ENCODE data around the gene BRME1.

BRME1 gene

DNA sequence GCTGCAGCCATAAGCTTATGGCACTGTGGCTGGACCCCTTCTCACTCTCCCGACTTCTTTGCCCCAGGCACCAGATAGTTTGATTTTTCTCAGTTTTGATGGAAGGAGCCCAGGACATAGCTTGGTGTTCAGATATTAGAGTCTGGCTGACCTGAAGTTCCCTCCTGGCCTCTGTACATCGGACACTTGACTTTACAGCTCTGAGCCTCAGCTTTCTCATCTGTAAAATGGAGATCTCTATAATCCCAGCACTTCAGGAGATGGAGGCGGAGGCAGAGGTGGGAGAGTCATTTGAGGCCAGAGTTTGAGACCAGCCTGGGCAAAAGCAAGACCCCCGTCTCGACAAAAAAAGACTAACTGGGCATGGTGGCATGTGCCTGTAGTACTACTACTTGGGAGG lies 993 bp upstream of the BRME1 start:
- Histone ChIP-seq H2AFZ (ENCODE audit: low read depth, low read length) (peak overlapping the region; percentile 91), H4K20me1 (ENCODE audit: insufficient read depth, low read length) (no peaks in the 10 kb centered on the region), H3K27ac (ENCODE audit: low read length) (peak overlapping the region; percentile 81), H3K36me3 (ENCODE audit: insufficient read depth, low read length) (peaks cover 20% of the 10 kb centered on the region), H3K4me1 (ENCODE audit: insufficient read depth, low read length) (peaks cover 58% of the 10 kb centered on the region), H3K4me3 (ENCODE audit: low read depth in 1 of 2, low read length in 2 of 2) (peak overlapping the region; percentile 91 to 92), H3K79me2 (ENCODE audit: insufficient read depth, low read length) (peaks cover 30% of the 10 kb centered on the region), H3K9me3 (ENCODE audit: insufficient read depth, low read length, severe bottlenecking) (no peaks in the 10 kb centered on the region), H3K4me2 (ENCODE audit: insufficient read depth, low read length) (peak overlapping the region; percentile 91), H3K27me3 (ENCODE audit: insufficient read depth, low read length, poor library complexity) (no peaks in the 10 kb centered on the region), H3K9ac (ENCODE audit: low read depth, low read length) (peak overlapping the region; percentile 86)
- DNase-seq (no peak), ATAC-seq (ENCODE audit: insufficient read depth, low read depth) (no peak)
- no peak for TF ChIP-seq EZH2 (IDR thresholded peaks at IDR 0.05; ENCODE audit: borderline replicate concordance, low read depth, low read length, severe bottlenecking)
- TF ChIP-seq, protein P1, sequence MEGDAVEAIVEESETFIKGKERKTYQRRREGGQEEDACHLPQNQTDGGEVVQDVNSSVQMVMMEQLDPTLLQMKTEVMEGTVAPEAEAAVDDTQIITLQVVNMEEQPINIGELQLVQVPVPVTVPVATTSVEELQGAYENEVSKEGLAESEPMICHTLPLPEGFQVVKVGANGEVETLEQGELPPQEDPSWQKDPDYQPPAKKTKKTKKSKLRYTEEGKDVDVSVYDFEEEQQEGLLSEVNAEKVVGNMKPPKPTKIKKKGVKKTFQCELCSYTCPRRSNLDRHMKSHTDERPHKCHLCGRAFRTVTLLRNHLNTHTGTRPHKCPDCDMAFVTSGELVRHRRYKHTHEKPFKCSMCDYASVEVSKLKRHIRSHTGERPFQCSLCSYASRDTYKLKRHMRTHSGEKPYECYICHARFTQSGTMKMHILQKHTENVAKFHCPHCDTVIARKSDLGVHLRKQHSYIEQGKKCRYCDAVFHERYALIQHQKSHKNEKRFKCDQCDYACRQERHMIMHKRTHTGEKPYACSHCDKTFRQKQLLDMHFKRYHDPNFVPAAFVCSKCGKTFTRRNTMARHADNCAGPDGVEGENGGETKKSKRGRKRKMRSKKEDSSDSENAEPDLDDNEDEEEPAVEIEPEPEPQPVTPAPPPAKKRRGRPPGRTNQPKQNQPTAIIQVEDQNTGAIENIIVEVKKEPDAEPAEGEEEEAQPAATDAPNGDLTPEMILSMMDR (IDR thresholded peaks at IDR 0.05; ENCODE audit: borderline replicate concordance, extremely low read depth, low read length, poor library complexity, severe bottlenecking), result no peak

DNA sequence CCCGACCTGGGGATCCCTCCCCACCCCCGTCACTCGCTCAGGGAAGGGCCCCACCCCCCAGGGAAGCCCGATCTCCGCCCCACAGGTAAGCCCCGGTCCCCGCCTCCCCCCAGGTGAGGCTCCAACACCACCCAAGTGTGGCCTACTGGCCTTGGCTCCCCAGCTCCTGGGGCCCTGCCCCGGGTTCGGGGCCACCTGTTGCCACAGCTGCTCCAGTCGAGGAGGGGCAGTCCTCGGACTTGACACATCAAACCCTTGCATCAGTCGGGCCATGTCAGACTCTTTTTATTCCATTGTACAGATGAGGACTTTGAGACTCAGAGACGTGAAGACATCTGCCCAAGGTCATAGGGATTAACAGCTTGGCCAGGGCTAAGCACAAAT lies 596 bp upstream of the BRME1 start:
- peak overlapping the region; percentile 86 for H3K9ac ChIP-seq (ENCODE audit: low read depth, low read length)
- no peak; the same call in 2 of the 3 replicates for ATAC-seq (ENCODE audit: insufficient read depth, low read depth)

DNA sequence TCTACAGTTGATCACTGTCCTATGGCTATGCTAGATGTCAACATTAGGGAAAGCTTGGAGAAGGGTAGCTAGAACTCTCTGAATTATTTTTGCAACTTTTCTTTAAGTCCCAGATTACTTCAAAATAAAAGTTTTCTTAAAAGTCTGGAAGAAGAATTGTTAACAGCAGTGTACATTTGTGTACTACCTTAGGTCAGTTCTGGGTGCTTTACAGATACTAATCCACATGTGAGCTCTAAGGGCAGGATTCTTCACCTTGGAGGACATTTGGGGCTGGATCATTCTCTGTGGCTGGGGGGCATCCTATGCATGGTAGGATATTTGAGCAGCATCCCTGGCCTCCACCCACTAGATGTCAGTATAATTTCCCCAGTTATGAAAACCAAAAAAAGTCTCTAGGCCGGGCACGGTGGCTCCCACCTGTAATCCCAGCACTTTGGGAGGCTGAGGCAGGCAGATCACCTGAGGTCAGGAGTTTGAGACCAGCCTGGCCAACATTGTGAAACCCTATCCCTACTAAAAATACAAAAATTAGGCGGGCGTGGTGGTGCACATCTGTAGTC lies 2.8 kb downstream of the BRME1 start:
- H3K9me3 ChIP-seq (ENCODE audit: insufficient read depth, low read length, severe bottlenecking), result no peaks in the 10 kb centered on the region
- peak overlapping the region; percentile 91 for H3K4me2 ChIP-seq (ENCODE audit: insufficient read depth, low read length)
- ATAC-seq (ENCODE audit: insufficient read depth, low read depth) (0 out of 3 replicates have a peak, but pooled peaks have one; percentile 16), DNase-seq (peak; percentile 59)
- peaks cover 2% of the 10 kb centered on the region for H3K36me3 ChIP-seq (ENCODE audit: insufficient read depth, low read length)
- no peak overlapping the region for H3K4me3 ChIP-seq (ENCODE audit: low read depth in 1 of 2, low read length in 2 of 2)
- TF ChIP-seq, protein P1 (IDR thresholded peaks at IDR 0.05; ENCODE audit: borderline replicate concordance, extremely low read depth, low read length, poor library complexity, severe bottlenecking), result peak; percentile 74
- TF ChIP-seq EZH2 (IDR thresholded peaks at IDR 0.05; ENCODE audit: borderline replicate concordance, low read depth, low read length, severe bottlenecking), result no peak
- peaks cover 78% of the 10 kb centered on the region for H3K4me1 ChIP-seq (ENCODE audit: insufficient read depth, low read length)
- no peak overlapping the region for H3K9ac ChIP-seq (ENCODE audit: low read depth, low read length)
- H3K27me3 ChIP-seq (ENCODE audit: insufficient read depth, low read length, poor library complexity), result no peaks in the 10 kb centered on the region
- H3K27ac ChIP-seq (ENCODE audit: low read length), result peak overlapping the region; percentile 10; the same call in 1 of the 2 replicates
- H2AFZ ChIP-seq (ENCODE audit: low read depth, low read length), result no peak overlapping the region
- peaks cover 28% of the 10 kb centered on the region for H3K79me2 ChIP-seq (ENCODE audit: insufficient read depth, low read length)
- H4K20me1 ChIP-seq (ENCODE audit: insufficient read depth, low read length), result no peaks in the 10 kb centered on the region

More for the DNA sequence above, 596 bp upstream of the BRME1 start:
- Histone ChIP-seq H3K79me2 (ENCODE audit: insufficient read depth, low read length) (peaks cover 30% of the 10 kb centered on the region), H3K9me3 (ENCODE audit: insufficient read depth, low read length, severe bottlenecking) (no peaks in the 10 kb centered on the region), H3K27me3 (ENCODE audit: insufficient read depth, low read length, poor library complexity) (no peaks in the 10 kb centered on the region), H3K4me1 (ENCODE audit: insufficient read depth, low read length) (peaks cover 58% of the 10 kb centered on the region), H3K27ac (ENCODE audit: low read length) (peak overlapping the region; percentile 81), H4K20me1 (ENCODE audit: insufficient read depth, low read length) (no peaks in the 10 kb centered on the region), H3K4me3 (ENCODE audit: low read depth in 1 of 2, low read length in 2 of 2) (peak overlapping the region; percentile 91 to 92), H2AFZ (ENCODE audit: low read depth, low read length) (peak overlapping the region; percentile 91), H3K4me2 (ENCODE audit: insufficient read depth, low read length) (peak overlapping the region; percentile 91), H3K36me3 (ENCODE audit: insufficient read depth, low read length) (peaks cover 20% of the 10 kb centered on the region)
- TF ChIP-seq EZH2 (IDR thresholded peaks at IDR 0.05; ENCODE audit: borderline replicate concordance, low read depth, low read length, severe bottlenecking), result no peak
- TF ChIP-seq, protein P1 (IDR thresholded peaks at IDR 0.05; ENCODE audit: borderline replicate concordance, extremely low read depth, low read length, poor library complexity, severe bottlenecking), result no peak
- peak; percentile 28 for DNase-seq
